HUDEP-2 (cell line): ENCODE results near the gene DUSP7.
A peak's percentile ranks its signal among the peaks of the same experiment; 100 is the strongest.

Experiments used
- DNase-seq, 76 experiments: peaks; one replicate each; lab custom pipeline; 2025; ENCODE audit not compliant: unreplicated experiment in 76 of 76; lab: John Stamatoyannopoulos, UW

DUSP7 gene, protein sequence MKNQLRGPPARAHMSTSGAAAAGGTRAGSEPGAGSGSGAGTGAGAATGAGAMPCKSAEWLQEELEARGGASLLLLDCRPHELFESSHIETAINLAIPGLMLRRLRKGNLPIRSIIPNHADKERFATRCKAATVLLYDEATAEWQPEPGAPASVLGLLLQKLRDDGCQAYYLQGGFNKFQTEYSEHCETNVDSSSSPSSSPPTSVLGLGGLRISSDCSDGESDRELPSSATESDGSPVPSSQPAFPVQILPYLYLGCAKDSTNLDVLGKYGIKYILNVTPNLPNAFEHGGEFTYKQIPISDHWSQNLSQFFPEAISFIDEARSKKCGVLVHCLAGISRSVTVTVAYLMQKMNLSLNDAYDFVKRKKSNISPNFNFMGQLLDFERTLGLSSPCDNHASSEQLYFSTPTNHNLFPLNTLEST

DNA sequence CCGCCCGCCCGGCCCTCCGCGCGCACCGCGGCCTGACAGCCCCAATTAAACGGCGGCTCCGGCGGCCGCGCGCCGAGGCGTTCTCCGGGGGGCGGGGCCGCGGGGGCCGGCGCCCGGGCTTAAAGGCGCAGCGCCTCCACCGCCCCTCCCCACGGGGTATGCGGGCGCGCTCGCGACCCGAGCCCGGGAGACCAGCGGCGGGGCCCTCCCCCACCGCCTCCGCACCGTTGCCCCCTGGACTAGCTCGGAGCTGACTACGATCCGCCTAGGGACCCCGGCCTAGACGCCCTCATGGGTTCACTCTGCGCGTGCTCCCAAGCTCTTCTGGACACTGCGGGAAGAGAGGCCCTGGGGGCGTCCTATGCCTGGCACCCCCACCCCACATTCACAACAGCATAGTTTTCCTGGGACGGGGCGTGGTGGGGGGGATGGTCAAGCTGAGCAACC, at the start of gene DUSP7:
Gene DUSP7, minus strand, starts transcription at position 51 of the 447 bp plus-strand sequence. CDS start 205 bp downstream, outside the sequence.
- peak in 44 of 76 experiments; percentile 4 to 90 (median 42) for DNase-seq

DNA sequence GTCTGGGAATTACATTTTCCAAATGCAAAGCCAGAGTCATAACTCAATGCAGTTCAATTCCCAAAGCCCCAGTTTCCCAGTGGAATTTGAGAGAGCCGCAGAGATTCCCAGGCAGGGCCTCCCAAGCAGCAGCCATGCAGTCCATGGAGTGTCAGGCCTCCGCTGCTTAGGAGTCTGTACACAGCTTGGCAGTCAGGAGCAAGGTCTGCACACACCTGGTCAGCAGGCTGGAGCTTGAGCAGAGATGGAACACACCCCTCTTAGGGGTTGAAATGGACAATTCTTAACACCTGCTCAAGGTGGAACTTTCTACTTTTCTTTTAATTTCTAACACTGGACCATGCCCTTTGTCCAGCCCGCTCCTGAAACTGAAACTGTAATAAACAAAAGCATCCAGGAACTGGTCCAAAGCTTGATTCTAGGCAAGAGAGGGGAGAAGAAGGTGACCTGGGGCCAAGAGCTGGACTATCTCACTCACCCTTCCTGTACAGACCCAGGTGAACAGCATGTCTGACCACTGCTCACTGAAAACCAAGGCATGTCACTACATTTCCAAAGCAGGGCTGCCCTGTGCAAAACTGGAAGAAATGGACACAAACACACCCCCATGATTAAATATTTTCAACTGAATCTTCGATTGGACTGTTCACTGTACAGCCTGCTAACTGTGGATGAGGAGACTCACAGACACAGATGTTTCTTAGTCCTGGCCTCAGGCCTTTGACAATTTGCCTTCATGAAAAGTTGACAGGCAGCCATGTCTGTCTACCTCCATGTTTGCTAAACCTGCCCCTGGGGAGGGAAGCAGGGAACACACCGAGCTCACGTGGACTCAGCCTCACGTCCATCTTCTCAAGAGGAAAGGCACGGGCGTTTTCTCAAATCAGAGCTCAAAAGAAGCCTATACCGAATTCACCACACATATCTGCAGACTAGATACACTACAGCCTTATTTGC, 48.6 kb upstream of the DUSP7 start:
- no peak for DNase-seq

DNA sequence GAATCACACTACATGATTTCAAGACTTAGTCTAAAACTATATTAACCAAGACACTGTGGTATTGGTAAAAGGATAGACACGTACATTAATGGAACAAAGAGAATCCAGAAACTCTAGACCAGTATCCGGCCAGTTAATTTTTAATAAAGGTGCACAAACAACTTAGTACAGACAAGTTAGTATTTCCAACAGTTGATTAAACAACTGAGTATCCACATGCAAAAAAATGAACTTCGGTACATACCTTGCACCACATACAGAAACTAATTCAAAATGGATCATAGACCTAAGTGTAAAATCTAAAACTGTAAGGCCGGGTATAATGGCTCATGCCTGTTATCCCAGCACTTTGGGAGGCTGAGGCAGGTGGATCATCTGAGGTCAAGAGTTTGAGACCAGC, 46.6 kb upstream of the DUSP7 start:
- DNase-seq, result no peak

DNA sequence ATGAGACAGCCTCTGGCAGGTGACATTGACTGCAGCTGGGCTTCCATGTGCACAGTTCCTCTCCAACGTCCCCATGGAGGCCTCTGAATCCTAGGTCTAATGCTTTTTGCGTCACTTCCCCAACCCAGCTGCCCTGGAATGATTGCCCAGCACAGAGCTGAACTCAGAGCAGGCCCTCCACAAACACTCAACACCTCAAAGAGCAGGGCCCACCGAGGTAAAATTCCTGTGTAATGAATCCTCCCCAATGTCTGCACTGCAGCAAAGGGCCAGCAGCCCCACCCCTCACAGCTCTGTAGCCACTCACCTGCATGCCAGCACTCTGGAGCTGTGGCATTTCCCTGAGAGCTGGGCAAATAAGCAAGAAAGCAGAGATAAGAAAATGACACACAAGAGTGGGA, 42.6 kb upstream of the DUSP7 start:
- DNase-seq, result no peak

DNA sequence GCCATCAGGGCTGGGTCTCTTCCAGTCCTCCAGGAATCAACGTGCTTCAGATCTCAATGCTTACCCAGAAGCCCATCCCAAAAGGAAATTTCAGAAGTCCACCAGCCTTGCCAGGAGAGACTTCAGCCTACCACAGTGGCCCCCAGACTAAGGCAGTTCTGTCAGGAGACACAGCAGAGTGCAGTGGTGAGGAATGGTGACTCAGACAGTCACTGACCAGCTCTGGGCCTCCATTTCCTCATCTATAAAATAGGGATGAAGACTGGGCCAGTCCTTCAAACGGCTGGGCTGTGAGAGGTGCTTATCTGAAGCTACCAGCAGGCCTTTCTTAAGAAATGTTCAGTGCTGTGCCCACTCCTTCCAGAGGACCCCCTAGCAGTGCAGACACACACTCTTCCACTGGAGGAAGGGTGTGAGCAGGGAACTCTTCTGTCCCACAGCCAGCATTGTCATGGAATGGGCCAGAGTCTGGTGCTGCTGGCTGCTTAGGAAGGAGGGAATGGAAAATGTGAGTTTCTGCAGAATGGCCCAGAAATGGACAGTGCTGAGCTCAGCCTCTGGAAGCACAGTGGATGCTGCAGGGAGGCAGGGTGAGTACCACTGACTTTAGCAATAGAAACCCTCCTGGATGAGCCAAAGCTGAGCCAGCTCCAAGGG, 41.6 kb upstream of the DUSP7 start:
- DNase-seq, result no peak

DNA sequence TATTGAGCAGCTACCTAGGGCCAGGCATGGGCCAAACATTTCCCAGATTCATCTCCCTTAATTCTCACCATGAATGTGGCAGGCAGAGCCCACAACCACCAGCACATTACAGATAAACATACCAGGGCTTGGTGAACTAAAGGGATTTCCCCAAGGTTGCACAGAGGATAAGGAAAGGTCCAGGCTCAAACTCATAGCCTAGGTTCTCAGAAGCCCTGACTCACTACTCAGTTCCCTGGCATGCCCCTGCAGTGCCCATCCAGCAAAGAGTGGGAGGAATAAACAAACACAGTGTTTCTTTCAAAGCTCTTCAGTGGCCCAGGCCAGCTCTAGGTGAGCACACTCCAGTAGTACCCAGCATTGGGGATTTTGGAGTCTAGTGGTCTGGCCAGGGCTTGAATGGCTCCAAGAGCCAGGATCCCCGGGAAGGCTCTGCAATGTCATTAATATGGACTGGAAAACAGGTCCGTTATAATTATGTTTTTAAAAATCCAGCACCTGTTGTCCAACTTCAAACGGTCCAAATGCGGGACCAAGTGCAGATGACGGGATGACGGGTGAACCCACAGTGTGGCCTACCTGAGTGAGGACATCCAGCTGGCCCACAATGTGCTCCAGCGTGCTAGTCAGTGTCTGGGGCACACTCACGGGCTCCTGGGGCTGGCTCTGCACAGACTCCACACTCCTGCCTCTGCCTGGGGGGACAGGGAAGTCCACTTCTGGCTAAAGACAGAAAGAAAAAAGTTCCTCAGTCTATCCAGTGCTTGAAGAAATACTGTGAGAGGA, 39.8 kb upstream of the DUSP7 start:
- no peak for DNase-seq

DNA sequence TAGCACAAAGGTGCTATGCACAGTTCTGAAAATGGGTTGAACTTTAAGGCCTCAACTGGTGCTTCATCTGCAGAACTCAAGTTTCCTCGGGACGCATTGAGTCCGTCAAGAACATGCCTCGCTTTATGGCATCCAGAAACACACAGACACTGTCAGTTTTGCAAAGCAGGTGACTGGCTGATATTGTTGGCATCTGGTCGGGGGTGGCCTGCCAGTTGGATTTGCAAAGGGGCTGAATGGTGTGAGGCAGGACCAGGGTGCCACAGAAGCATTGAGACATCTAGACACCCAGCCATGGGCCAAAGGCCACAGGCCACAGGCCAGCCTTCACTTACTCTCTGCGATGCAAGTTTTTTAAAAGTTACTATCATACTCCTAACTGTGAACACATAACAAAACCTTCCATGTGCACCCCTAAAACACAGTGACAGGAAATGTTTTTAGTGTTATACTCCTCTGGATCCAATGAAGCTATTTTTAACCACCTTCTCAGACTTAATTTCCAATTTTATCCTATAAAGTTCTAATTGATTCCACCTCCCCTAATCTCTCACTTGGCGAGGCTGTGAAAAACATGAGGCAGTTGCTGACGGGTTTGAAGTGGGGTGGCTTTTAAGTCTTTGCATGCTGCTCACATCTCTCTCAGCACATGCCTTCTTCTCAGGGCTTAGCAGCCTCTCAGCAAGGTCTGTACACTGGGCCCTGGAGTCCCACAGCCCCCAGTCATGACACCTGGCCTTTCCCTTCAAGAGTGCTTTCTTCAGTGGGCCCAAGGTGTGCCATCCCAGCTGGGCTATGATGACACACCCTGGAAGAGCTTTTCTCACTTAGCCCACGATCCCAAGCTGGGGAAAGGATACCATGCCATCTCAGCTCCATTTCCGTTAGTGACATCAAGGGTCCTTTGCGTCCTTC, 38.5 kb upstream of the DUSP7 start:
- DNase-seq, result no peak

DNA sequence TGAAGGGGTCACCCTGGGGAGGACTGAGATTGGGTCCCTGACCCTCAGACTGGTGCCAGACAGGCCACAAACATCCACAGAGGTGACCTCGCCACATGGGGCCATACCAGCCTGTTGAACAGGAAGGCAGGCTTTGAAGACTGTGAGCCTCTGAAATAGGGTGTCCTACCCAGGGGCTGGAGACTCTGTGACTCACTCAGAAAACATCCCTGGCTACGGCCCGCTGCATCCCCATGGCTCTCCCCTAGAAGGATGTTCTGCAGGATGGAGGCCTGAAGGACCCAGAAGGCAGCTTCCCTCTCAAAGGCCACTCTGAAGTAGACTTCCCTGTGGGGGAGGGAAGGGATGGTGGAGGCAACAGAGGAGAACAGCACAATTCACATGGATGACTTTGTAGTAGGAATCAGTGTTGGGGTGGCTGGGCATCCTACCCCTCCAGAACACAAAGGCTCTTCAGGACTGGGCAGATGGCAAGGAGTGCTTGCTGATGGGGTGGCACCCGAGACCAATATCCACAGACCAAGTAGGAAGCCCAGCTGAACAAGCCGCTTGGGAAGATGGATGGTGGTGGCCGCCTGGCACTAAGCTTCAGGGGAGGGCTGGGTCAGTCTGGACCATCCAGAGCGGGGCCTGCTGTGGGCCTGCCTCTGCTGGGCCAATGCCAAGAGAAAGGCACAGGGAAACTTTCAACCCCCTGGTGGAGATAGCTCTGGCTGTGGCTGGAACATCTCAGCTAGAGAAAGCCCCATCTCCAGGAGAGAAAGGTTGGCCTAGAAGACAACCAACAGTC, 37.6 kb upstream of the DUSP7 start:
- no peak for DNase-seq

DNA sequence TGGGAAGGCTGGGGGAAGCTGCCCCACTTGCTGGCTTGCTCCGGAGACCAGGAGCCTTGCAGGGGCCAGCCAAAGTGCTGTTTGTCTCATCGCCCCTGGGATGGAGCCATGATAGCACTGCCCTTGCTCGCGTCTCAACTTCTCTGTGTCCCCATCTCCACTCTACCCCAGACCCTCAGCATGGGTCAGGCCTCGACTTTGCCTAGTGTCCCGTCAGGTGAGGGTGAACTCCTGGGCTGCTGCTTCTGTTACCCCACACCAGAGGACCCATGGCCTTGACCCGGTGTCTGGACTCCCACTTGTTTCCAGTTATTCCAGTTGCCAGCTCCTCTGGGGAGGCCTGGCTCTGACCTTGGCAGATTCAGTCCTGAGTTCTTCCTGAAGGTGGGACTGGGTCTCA, 36.5 kb upstream of the DUSP7 start:
- DNase-seq, result no peak

DNA sequence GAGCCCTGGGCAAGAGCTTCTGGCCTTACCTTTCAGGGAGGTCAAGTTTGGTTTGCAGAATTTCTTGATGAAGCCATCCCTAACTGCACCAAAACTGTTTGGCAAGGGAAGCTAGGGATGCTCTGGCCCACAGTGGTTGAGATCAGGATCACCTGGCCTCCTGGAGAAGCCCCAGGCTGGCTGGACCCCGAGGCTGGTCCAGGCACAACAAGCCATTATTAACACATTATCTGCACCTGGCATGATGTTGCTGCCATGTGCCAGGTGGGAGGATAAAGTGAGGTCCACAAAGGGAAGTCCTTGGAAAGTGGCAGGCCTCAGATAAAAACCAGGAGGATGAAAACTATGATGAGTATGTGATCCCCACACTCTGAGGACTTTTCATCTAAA, 35.9 kb upstream of the DUSP7 start:
- no peak for DNase-seq

DNA sequence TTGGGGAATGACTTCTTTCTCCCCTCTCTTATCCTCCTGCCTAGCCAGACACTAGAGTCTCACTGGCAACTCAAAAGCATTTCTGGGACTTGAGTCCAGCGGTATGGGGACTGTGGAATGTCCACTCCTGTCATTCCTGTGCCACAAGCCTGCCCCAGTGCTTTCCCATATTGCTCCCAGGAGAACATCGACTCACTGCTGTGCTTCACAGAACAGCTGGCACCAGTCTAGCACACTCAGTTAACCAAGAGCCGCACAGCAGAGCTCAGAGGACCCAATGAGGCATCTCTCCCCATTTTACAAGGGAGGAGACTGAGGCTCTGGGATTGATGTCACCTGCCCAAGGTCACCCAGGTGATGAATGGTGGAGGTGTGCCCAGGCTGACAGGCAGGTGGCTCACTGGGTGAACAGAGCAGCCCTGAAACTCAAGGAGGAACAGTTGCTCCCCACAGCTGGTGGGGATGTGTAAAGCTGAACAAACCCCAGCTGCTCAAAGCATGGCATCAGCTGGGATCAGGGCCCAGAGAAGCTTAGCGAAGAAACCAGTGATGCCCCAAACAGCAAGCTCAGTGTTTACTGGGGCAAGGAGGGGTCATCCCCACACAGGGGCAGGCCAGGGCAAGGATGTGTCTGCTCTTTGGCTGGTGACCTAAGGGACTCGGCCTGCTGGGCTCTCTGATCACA, 35.4 kb upstream of the DUSP7 start:
- no peak for DNase-seq

DNA sequence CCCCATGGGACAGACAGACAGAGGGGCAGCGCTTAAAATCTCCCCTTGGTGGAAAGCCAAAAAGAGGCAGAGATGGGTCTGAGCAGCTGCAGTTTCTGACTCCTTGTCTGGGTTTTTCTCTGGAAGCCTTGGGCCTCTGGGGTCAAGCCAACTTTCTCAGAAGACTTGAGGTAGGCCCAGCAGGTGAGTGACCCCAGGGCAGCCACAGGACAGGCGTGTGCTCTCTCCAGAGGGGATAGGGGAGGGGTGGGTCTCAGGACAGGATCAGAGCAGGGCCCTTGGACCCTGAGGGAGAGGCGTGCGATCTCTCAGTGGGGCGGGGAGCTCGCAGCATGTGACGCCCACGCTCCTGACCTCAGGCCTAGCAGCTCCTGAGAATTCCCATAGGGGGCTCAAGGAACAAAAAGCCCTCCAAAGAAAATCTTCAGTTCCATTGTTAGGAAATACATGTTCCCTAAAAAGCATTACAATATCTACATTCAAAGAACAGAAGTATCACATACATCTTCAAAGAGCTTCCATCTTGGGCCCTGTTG, 34.6 kb upstream of the DUSP7 start:
- DNase-seq, result no peak

DNA sequence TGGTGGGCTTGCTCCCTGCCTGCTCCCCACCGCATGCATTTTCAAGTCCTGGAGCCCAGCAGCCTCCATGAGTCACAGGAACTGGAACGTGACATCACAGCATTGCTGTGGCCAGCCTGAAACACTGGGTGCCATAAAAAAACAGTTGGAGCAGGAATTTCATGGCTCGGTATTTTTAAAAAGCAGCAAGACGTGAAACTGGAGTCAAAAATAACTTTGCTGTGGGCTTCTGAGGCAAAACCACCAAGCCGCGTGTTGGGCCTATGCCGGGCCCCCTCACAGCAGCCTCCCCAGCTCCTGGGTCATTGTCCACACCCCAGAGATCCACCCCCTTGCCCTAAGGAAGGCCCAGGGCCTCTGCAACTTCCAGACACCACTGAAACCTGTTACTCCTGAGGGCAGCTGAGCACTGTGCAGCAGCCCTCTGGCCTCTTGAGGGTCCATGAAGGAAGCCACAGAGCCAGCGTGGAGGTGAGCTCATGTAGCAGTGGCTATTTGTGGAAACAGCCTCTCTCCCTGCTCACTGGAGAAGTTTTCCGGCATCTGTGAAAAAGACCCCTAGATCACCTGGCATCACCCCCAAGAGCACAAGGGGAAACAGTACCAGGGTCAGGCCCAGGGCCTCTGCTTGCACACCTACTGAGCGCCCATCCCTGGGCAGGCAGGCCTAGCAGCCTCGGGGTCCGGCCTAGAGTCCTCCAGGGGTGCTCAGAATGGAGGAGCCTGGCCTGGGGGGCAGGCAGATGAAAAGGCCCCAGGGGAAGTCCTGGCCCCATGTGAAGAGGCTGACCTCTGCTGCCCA, 34.0 kb upstream of the DUSP7 start:
- DNase-seq, result no peak

DNA sequence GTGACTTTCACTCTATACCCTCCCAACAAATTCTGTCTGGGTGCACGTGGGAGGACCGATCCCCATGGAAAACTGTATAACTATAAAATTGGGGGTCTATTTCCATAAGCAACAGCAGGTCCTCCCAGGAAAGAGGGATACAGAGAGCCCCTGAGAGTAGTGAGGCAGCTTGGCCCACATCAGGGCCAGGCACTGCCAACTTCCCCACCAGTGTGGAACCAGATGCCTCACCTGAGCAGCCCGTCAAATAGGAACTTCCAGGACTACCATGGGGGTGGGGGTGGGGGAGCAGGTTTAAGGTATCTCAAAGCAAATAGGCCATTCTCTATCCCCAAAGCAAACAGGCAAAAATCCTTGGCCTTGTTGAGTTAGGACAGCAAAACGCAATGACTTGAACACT, 33.3 kb upstream of the DUSP7 start:
- no peak for DNase-seq

DNA sequence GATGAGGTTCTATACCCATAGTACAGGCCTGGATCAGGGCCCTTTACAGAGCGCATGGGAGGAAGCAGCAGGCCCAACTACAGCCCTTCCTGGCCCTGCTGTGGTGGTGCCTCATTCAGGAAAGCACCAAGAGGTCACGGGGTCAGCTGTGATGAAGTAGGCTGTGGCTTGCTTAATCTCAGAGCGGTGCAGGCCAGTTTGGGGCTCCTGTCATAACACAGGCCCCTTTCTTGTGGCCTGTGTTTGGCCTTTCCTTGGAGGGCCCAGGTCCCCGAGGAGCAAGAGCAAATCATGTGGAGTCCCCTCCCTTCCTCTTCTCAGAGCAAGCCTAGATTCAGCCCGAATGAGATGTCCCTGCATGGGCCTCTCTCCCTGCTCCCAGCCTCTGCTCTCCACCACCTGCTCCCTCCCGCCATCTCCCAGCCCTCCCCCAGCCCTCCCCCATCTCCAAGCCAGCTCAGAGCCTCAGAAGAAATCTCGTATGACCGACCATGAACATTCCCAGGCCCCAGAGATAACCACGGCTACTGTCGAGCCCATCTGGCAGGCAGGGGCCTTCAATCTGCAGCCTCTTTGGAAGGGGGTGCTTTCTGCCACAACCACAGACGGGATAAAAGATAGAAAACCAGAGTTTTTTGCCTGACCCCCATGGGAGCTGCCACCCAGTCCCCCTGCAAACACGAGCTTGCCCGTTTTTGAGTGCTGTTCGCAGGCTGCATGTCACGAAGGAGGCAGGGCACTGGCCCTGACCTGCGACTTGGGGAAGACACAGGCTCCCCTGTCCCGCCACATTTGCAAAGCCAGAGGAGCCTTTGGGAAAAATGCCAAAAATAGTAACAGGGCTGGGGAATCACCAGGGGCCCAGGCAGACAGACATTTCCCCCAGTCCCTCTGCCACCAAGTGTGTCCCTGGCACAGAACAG, 32.3 kb upstream of the DUSP7 start:
- no peak for DNase-seq

DNA sequence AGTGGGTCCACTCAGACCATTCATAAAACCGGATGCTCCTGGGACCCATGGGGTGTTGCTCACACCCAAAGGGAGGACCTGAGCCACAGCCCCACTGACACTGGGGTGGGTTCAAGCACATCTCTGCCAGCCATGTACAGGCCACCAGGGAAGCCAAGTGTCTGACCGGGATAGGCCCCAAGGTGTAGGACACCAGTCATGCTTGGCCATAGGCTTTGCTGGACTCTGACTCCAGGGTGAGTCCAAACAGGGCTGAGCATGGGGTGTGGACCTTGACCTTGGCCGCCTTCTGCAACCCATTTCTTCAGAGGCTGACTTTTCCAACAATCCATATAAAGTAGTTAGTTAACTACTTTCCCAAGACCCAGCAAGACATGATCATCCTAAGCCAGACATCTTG, 31.4 kb upstream of the DUSP7 start:
- no peak for DNase-seq
